Left colon (tissue), 2 donors: ENCODE data around the gene RASSF7. TPM values are rescaled to one million over a fixed set of nuclear protein-coding genes. Genes with fewer than 3 reads are reported as not detected.
"Not testable (repeated sequence)": the region's sequence is repeated elsewhere in the genome, so short reads cannot be mapped to it uniquely, and the experiment has no call there.

Experiments used
- ATAC-seq: fragments of 200-7000 bp; cut with Tn5 transposase; one replicate; pipeline ENCODE4 v1.9.1; 2020; ENCODE audit warnings: mild to moderate bottlenecking, moderate library complexity
- DNase-seq, 2 donors: peaks; one replicate each; pipeline ENCODE4 v3.0.0-alpha.2; 2020
- intact Hi-C, 2 donors: fragments of 100-400 bp; cut with DNase I in 1 of 2; cut with micrococcal nuclease in 1 of 2; formaldehyde crosslinking; loops; one replicate each; pipeline versions ENCODE4 v1.11.2 to v1.14.0; 2022; cut with DNase I, micrococcal nuclease
- long read RNA-seq: library from polyadenylated mRNA; unstranded; transcript quantifications from one replicate; pipeline ENCODE4 v2.0.0, GENCODE V29; 2021
- total RNA-seq, 2 donors: library from RNA; stranded (reverse); fragmentation: NEBNext Ultra II Directional; extraction: Animal tissue kit (Norgen Biotek cat#: 25700); gene quantifications; one replicate each; pipeline ENCODE4 v1.2.1, GENCODE V29; 2021
- donor health status: DM: no; HTN: no; CAD: no.
- donor health status: DM: yes; HTN: yes; CAD: no.

The RASSF7 gene
- 100 to 1,000 TPM in 1 of 2 donors, 10 to 100 TPM in 1; 90.9 to 117 TPM for total RNA-seq
- long read RNA-seq, transcript RASSF7-205 (5 exons, 1,450 nt) = minor isoform, 14 of 384 reads
- long read RNA-seq, transcript RASSF7-201 (4 exons, 1,731 nt) = major isoform, 133 of 384 reads
- long read RNA-seq, transcript RASSF7-202 (6 exons, 1,928 nt) = minor isoform, 32 of 384 reads
- long read RNA-seq, partial matches to known transcripts = 105 of 384 reads
- long read RNA-seq, other reads (novel, unspliced or antisense) = 98 of 384 reads

GRCh38 chr11:560305-561147, at the start of gene RASSF7, which contains the start of gene LMNTD2:
TSS of gene RASSF7 (plus strand) at chr11:560970. CDS start at chr11:561769, 799 bp downstream.
TSS of gene LMNTD2 (minus strand) at chr11:560738. CDS start at chr11:560716, 22 bp downstream.
- ATAC-seq = peak; percentile 74
- peak; percentile 92 to 96 for DNase-seq
- intact Hi-C loops = no loop called here

GRCh38 chr11:512761-513595, 47.8 kb upstream of the RASSF7 start:
- no peak for ATAC-seq
- intact Hi-C loops = no loop called here
- DNase-seq = no peak

- DNase-seq (no peak), ATAC-seq (no peak)
- intact Hi-C loops = no loop called here
Observed at GRCh38 chr11:514606-515005, 46.2 kb upstream of the RASSF7 start.

GRCh38 chr11:515131-515530, 45.6 kb upstream of the RASSF7 start:
- ATAC-seq (no peak), DNase-seq (no peak)
- intact Hi-C loops = no loop called here

GRCh38 chr11:516400-516799, 44.4 kb upstream of the RASSF7 start:
- DNase-seq (no peak), ATAC-seq (no peak)
- intact Hi-C loops = no loop called here

GRCh38 chr11:516918-517685, 43.7 kb upstream of the RASSF7 start:
- intact Hi-C loops, ATAC-seq, DNase-seq: not testable (repeated sequence)

GRCh38 chr11:518463-519202, 42.1 kb upstream of the RASSF7 start:
- DNase-seq (peak; percentile 92 to 96), ATAC-seq (peak; percentile 99)
- intact Hi-C loops = no loop called here

- intact Hi-C loops = no loop called here
- peak in 1 of 2 donors; percentile 8 for DNase-seq
- no peak for ATAC-seq
Observed at GRCh38 chr11:520428-521176, 40.2 kb upstream of the RASSF7 start.

GRCh38 chr11:521177-521688, 39.5 kb upstream of the RASSF7 start:
- no peak for DNase-seq
- intact Hi-C loops = no loop called here
- ATAC-seq = no peak

GRCh38 chr11:526192-526591, 34.6 kb upstream of the RASSF7 start:
- intact Hi-C loops = no loop called here
- ATAC-seq (no peak), DNase-seq (peak in 1 of 2 donors; percentile 5)

GRCh38 chr11:528166-528814, 32.5 kb upstream of the RASSF7 start:
- ATAC-seq = no peak

GRCh38 chr11:528815-529727, 31.7 kb upstream of the RASSF7 start:
- ATAC-seq = no peak

More at GRCh38 chr11:528166-528814, 32.5 kb upstream of the RASSF7 start:
- intact Hi-C loops = no loop called here
- DNase-seq = no peak

GRCh38 chr11:529728-530411, 30.9 kb upstream of the RASSF7 start:
- intact Hi-C loops = no loop called here
- ATAC-seq (no peak), DNase-seq (no peak)

More at GRCh38 chr11:528815-529727, 31.7 kb upstream of the RASSF7 start:
- intact Hi-C loops = no loop called here
- no peak for DNase-seq

GRCh38 chr11:530960-531831, 29.6 kb upstream of the RASSF7 start:
- ATAC-seq (no peak), DNase-seq (no peak)
- intact Hi-C loops = no loop called here
